Fibroblast of mammary gland (primary cell): ENCODE data around the gene CDK6.
"Not testable (repeated sequence)": the region's sequence is repeated elsewhere in the genome, so short reads cannot be mapped to it uniquely, and the experiment has no call there.

Experiments used
- DNase-seq: peaks from one replicate; pipeline ENCODE4 v3.0.0-alpha.2; 2010; ENCODE audit warnings: low read depth
- H3K4me3 ChIP-seq: 2 replicates; pipeline ENCODE4 v1.5.1; 2011; ENCODE audit warnings: low read depth, mild to moderate bottlenecking, low read length, moderate library complexity; ENCODE audit not compliant: control insufficient read depth
- CTCF ChIP-seq: conservative IDR thresholded peaks from 2 replicates; pipeline ENCODE4 v1.5.1; 2011; ENCODE audit warnings: low read depth, low read length, inconsistent platforms; ENCODE audit not compliant: control insufficient read depth, insufficient read depth

CDK6 gene

GRCh38 chr7:92747041-92747835 is 89.1 kb downstream of the CDK6 start:
- TF ChIP-seq CTCF, result no peak
- H3K4me3 ChIP-seq, result no peak overlapping the region
- DNase-seq, result peak; percentile 56

GRCh38 chr7:92745241-92745640 is 91.1 kb downstream of the CDK6 start:
- no peak overlapping the region for H3K4me3 ChIP-seq
- DNase-seq, result no peak
- TF ChIP-seq CTCF, result no peak

GRCh38 chr7:92744180-92744579 is 92.2 kb downstream of the CDK6 start:
- DNase-seq, result not testable (repeated sequence)

GRCh38 chr7:92742186-92742585 is 94.2 kb downstream of the CDK6 start:
- no peak overlapping the region for H3K4me3 ChIP-seq
- DNase-seq, result no peak
- TF ChIP-seq CTCF, result no peak

More at GRCh38 chr7:92744180-92744579, 92.2 kb downstream of the CDK6 start:
- H3K4me3 ChIP-seq, result not testable (repeated sequence)

GRCh38 chr7:92740700-92741126 is 95.7 kb downstream of the CDK6 start:
- DNase-seq, result peak; percentile 70
- no peak for TF ChIP-seq CTCF
- no peak overlapping the region for H3K4me3 ChIP-seq

- no peak for DNase-seq
- no peak for TF ChIP-seq CTCF
- H3K4me3 ChIP-seq, result no peak overlapping the region
Measured at GRCh38 chr7:92740134-92740533, 96.2 kb downstream of the CDK6 start.

GRCh38 chr7:92739091-92739490 is 97.3 kb downstream of the CDK6 start:
- H3K4me3 ChIP-seq, result no peak overlapping the region
- no peak for DNase-seq
- TF ChIP-seq CTCF, result no peak
